Peyer's patch (tissue), 4 donors: ENCODE results near the gene DDX46.
"Not testable (repeated sequence)": the region's sequence is repeated elsewhere in the genome, so short reads cannot be mapped to it uniquely, and the experiment has no call there.

Source experiments
- CTCF ChIP-seq, 6 experiments: fragments of 450-650 bp in 4 of 6; fragments of 200-600 bp in 2 of 6; sonication (generic) in 1 of 6; IDR thresholded peaks; one replicate each; pipeline ENCODE4 v1.5.1; 2017 to 2019; ENCODE audit warnings: antibody characterized with exemption in 6 of 6, mild to moderate bottlenecking in 3 of 6, moderate library complexity in 1 of 6
- POLR2A ChIP-seq, 2 donors: fragments of 450-650 bp; IDR thresholded peaks; one replicate each; pipeline ENCODE4 v1.5.1; 2017; ENCODE audit warnings: antibody characterized with exemption in 2 of 2, mild to moderate bottlenecking in 2 of 2, moderate library complexity in 2 of 2

GRCh38 chr5:134767528-134768291 lies 9.1 kb downstream of the DDX46 start:
- TF ChIP-seq CTCF, POLR2A (IDR thresholded peaks at IDR 0.05): not testable (repeated sequence)
